GM18502 (cell line): ENCODE measurements around the gene GABPB2.

Experiments used
- ATAC-seq: cut with Tn5 transposase; IDR thresholded peaks from one replicate; pipeline ENCODE4 v1.9.1; 2021; ENCODE audit warnings: mild to moderate bottlenecking; ENCODE audit not compliant: unreplicated experiment, poor library complexity

GABPB2 gene

DNA sequence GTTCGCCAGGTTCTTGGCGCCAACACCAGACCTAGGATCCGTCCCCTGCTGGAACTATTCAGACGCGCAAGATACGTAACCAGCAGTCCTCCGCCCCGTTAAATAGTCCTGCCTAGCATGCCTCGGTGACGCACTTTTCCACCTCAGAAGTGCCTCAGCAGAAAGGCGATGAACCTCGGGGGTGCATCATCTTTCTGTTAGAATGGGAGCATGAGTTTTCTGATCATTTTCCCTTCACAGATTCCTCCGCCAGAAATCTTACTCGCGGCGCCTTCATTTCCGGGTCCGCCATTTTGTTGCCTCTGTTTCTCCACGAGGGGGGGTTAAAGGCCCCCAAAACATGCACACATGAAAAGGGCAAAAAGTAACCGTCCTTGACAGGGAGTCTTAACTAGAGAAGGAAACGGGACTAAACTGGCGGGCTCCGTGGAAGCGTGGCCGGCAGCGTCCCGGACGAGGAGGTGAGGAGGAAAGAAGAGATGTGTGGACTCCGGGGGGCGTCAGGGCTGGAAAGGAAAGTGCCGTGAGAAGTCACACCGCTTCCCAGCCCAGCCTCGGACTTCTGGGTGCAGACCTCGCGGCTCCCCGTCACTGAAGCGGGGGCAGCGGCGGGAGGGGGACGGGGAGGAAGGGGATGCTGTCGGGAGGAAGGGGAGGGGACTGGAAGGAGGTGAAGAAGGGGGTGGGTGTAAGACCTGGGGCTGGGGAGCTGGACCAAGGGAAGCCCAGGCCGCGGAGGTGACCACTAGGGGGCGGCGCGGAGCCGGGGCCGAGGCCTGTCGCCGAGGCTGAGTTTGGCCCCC is at the start of gene GABPB2:
Gene GABPB2, plus strand, starts transcription at position 288 of the 803 bp plus-strand sequence. CDS start 17,429 bp downstream, outside the sequence.
- peak; percentile 68 for ATAC-seq

- no peak for ATAC-seq
Measured at GRCh38 chr1:151024540-151025146, 45.9 kb upstream of the GABPB2 start.

DNA sequence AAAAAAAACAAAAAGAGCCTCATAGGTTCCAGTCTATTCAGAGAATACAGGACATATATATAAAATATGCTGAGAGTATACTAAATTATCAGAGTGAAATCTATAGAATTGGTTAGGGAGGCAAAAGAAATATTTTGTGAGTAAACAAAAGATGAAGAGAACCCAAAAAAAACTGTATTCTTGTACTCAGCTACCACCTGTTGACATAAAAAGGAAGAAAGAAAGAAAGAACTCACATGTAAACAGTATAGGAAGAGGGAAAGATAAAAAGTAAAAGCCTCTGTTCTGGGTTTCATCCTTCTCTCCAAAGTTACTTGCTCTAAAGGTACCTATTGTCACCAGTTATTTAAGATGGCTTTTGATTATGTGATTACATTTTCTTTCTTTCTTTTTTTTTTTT is 44.1 kb upstream of the GABPB2 start:
- ATAC-seq, result no peak

DNA sequence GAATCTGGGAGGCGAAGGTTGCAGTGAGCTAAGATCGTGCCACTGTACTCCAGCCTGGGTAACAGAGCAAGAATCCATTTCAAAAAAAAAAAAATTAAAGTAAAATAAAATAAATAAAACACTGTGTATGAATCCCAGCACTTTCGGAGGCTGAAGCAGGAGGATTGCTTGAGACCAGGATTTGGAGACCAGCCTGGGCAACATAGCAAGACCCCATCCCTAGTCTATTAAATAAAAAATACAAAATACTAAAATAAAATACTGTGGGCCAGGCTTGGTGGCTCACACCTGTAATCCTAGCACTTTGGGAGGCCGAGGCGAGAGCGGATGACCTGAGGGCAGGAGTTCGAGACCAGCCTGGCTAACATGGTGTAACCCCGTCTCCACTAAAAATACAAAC is 38.4 kb upstream of the GABPB2 start:
- no peak for ATAC-seq

- no peak for ATAC-seq
Measured at GRCh38 chr1:151035167-151035566, 35.4 kb upstream of the GABPB2 start.

GRCh38 chr1:151036356-151036755 is 34.2 kb upstream of the GABPB2 start, which contains the start of gene BNIPL:
Gene BNIPL (plus strand): TSS chr1:151036586. CDS start chr1:151036726, 140 bp downstream.
- no peak for ATAC-seq

DNA sequence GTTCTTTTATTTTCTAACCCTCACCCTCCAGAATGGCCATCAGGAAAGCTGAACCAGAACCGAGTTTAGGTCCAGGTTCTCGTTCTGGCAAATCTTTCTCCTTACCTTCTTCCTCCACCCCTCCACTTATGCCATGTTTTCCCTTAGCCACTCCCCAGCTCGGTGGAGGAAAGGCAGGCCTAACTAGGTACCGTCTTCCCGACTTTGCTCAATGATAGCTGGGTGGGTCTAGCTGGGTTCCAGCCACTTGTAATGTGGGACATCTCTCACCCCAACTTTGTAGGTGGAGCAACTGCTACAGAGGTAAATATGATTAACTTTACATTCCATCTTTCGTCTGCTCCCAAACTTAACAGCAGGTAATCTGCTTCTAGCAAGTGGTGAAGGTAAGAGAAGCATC is 33.5 kb upstream of the GABPB2 start:
- ATAC-seq, result no peak

- no peak for ATAC-seq
Measured at GRCh38 chr1:151039521-151039920, 31.0 kb upstream of the GABPB2 start.

DNA sequence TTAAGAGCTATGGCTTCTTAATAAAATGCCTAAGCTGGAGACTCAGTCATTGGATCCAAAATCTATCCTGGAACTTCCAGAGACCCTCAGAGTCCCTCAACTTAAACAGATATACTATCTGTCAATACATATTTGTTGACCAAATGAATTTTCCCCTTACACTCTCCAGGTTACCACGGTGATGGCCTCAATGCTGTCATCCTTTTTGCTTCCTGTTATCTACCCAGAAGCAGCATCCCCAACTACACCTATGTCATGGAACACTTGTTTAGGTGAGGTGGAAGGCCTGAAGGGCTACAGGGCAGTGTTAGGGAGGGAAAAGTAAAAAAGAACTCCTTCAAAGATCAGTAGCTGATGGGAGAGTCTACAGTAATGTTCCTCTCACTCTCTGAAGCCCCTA is 27.4 kb upstream of the GABPB2 start:
- ATAC-seq, result no peak

DNA sequence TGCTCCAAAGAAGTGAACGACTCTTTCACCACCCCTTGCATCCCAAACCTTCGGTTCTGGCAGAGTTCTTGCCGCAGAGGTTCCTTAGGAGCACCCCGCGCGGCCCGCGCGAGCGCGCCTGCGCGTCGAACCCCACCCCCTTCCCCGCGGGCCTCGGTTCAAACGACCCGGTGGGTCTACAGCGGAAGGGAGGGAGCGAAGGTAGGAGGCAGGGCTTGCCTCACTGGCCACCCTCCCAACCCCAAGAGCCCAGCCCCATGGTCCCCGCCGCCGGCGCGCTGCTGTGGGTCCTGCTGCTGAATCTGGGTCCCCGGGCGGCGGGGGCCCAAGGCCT is 23.0 kb upstream of the GABPB2 start, which contains the start of gene C1orf56:
Gene C1orf56, plus strand, starts transcription at position 161 of the 334 bp plus-strand sequence. Its CDS starts 97 bp downstream, at position 258.
- ATAC-seq, result peak; percentile 57

- peak; percentile 63 for ATAC-seq
Measured at GRCh38 chr1:151047925-151048644, 22.5 kb upstream of the GABPB2 start.

- no peak for ATAC-seq
Measured at GRCh38 chr1:151048645-151049032, 21.9 kb upstream of the GABPB2 start.

GRCh38 chr1:151049458-151049857 is 21.1 kb upstream of the GABPB2 start:
- ATAC-seq, result no peak

GRCh38 chr1:151050051-151050688 is 20.4 kb upstream of the GABPB2 start:
- no peak for ATAC-seq

- ATAC-seq, result no peak
Measured at GRCh38 chr1:151051356-151052009, 19.1 kb upstream of the GABPB2 start.

DNA sequence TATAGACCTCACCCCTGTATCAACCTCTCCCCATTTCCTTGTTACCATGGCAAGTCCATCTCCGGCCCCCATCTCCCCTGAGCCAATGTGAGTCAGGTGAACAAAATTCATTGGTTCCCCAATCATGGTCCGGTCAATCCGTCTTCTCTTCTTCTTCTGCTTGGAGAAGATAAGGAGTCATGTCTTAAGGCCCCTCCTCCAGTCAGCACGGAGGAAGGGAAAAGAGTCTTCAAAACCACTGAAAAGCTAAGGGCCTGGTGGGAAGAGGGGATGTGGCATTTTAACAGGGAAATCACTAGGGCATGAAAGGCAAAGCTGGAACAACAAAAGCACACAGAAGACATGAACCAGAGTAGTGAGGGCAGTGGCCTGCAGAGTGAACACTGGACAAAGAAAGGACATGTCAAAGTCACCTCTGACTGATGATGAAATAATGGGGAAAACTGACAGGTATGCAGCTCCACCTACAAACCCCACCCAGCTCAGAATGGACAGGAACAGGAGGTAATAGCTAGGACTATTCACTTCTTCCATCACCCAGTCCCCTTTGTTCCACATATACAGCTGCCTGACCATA is 15.5 kb upstream of the GABPB2 start:
- ATAC-seq, result no peak

- ATAC-seq, result no peak
Measured at GRCh38 chr1:151055581-151055980, 15.0 kb upstream of the GABPB2 start.

GRCh38 chr1:151056149-151056548 is 14.4 kb upstream of the GABPB2 start:
- ATAC-seq, result no peak

DNA sequence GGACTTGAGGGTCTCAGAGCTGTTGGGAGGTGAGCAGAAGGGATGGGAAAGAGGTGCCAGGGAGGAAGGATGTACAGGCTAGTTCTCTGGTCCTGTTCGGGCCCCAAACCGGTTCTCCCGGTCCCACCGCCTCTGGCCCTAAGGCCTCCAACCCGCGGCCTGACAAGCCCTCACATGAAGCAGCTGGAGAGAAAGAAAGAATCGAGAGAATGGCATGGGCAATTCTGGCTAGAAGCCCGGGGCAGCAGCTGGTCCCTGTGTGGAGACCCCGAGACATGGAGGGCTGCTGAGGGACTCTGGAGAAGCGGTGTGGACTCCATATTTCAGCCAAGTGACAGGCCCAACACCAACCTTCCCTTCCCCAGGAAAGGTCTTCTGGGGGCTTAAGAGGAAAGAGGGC is 11.9 kb upstream of the GABPB2 start:
- ATAC-seq, result no peak
